Measurements from ENCODE around the gene KCNE4. TPM values are rescaled to one million over a fixed set of nuclear protein-coding genes. Genes with fewer than 3 reads are reported as not detected.

The KCNE4 gene
- total and polyA plus RNA-seq, 2 experiments from 2014 or later: not detected

- Histone ChIP-seq H3K27ac (ENCODE audit: low read depth) (no peak overlapping the region), H3K27me3 (ENCODE audit: insufficient read depth) (no peaks in the 10 kb centered on the region), H3K36me3 (ENCODE audit: insufficient read depth) (peaks cover 5% of the 10 kb centered on the region; the same call in 1 of the 2 replicates), H3F3A (replicated peaks; ENCODE audit: low read depth) (no peaks in the 10 kb centered on the region), H3K4me1 (ENCODE audit: insufficient read depth) (peaks cover 32% of the 10 kb centered on the region), H3K4me2 (no peak overlapping the region), H2AFZ (no peak overlapping the region), H3K9me2 (ENCODE audit: insufficient read depth) (peaks cover 16% of the 10 kb centered on the region), H3K4me3 (no peak overlapping the region), H3K79me2 (replicated peaks; ENCODE audit: insufficient read depth) (no peaks in the 10 kb centered on the region), H4K20me1 (replicated peaks; ENCODE audit: insufficient read depth) (no peaks in the 10 kb centered on the region)
- no peak for DNase-seq (ENCODE audit: low spot score)
- TF ChIP-seq ZNF462 (CRISPR knock-in tag; IDR thresholded peaks at IDR 0.05) (no peak), ZNF114 (CRISPR knock-in tag; IDR thresholded peaks at IDR 0.05) (no peak), POLR2AphosphoS5 (IDR thresholded peaks at IDR 0.05; ENCODE audit: low read depth) (no peak), EZH2phosphoT487 (IDR thresholded peaks at IDR 0.05; ENCODE audit: unreplicated experiment) (no peak), STAT1 (IDR thresholded peaks at IDR 0.05; ENCODE audit: unreplicated experiment) (no peak), CTCF (conservative IDR thresholded peaks at IDR 0.05; ENCODE audit: low read depth in 2 of 2) (no peak), NANOG (IDR thresholded peaks at IDR 0.05; ENCODE audit: borderline replicate concordance) (no peak), EZH2 (IDR thresholded peaks at IDR 0.05; ENCODE audit: low read depth, unreplicated experiment) (no peak), JUNB (IDR thresholded peaks at IDR 0.05; ENCODE audit: unreplicated experiment) (no peak), ZNF331 (CRISPR knock-in tag; IDR thresholded peaks at IDR 0.05; ENCODE audit: low read depth) (no peak)
- peaks cover 44% of the 10 kb centered on the region for H3K4me1 Mint-ChIP-seq
- no peak overlapping the region for H3K27ac Mint-ChIP-seq
- peaks cover 44% of the 10 kb centered on the region for H3K36me3 Mint-ChIP-seq (ENCODE audit: low read depth)
- ATAC-seq: no peak
- no peak overlapping the region for H3K4me3 Mint-ChIP-seq
- H3K9me3 Mint-ChIP-seq: peaks cover 30% of the 10 kb centered on the region
- H3K27me3 Mint-ChIP-seq (ENCODE audit: insufficient read depth, low read depth, poor library complexity): peaks cover 8% of the 10 kb centered on the region
These were observed 17.6 kb upstream of the KCNE4 start for GRCh38 chr2:223034221-223034975.

Data from GM23338 (cell line).